H9 (cell line): ENCODE results near the gene C17orf107. TPM values are rescaled to one million over a fixed set of nuclear protein-coding genes. Genes with fewer than 3 reads are reported as not detected.
A peak's percentile ranks its signal among the peaks of the same experiment; 100 is the strongest.

Experiments
- DNase-seq: peaks from one replicate; pipeline ENCODE4 v3.0.0-alpha.2; 2017
- H2AFZ ChIP-seq: one replicate; pipeline ENCODE4 v1.6.1; 2013; ENCODE audit warnings: mild to moderate bottlenecking, low read length, control low read depth, moderate library complexity
- H2AK5ac ChIP-seq: 2 replicates; pipeline ENCODE4 v1.6.1; 2013; ENCODE audit warnings: low read length, control low read depth, mixed read lengths; ENCODE audit not compliant: insufficient read length
- H2BK120ac ChIP-seq: one replicate; pipeline ENCODE4 v1.6.1; 2013; ENCODE audit warnings: low read depth, mild to moderate bottlenecking, low read length, control low read depth, inconsistent platforms; ENCODE audit not compliant: poor library complexity, severe bottlenecking
- H2BK12ac ChIP-seq: 2 replicates; pipeline ENCODE4 v1.6.1; 2013; ENCODE audit warnings: low read length, control low read depth, mixed read lengths, low read depth; ENCODE audit not compliant: insufficient read length
- H2BK15ac ChIP-seq: 2 replicates; pipeline ENCODE4 v1.6.1; 2013; ENCODE audit warnings: low read depth, low read length, control low read depth
- H2BK20ac ChIP-seq: one replicate; pipeline ENCODE4 v1.6.1; 2013; ENCODE audit warnings: low read depth, mild to moderate bottlenecking, low read length, control low read depth, inconsistent platforms; ENCODE audit not compliant: poor library complexity, severe bottlenecking
- H2BK5ac ChIP-seq: 2 replicates; pipeline ENCODE4 v1.6.1; 2013; ENCODE audit warnings: low read length, control low read depth, mixed read lengths; ENCODE audit not compliant: insufficient read length
- H3K14ac ChIP-seq: 2 replicates; pipeline ENCODE4 v1.6.1; 2013; ENCODE audit warnings: low read length, control low read depth; ENCODE audit not compliant: insufficient read depth
- H3K18ac ChIP-seq: 2 replicates; pipeline ENCODE4 v1.6.1; 2013; ENCODE audit warnings: low read depth, mild to moderate bottlenecking, mixed read lengths, low read length, control low read depth; ENCODE audit not compliant: insufficient read length
- H3K23ac ChIP-seq: 2 replicates; pipeline ENCODE4 v1.6.1; 2013; ENCODE audit warnings: low read length, control low read depth, mixed read lengths, low read depth; ENCODE audit not compliant: insufficient read length
- H3K23me2 ChIP-seq: 2 replicates; pipeline ENCODE4 v1.6.1; 2013; ENCODE audit warnings: low read depth, mild to moderate bottlenecking, mixed read lengths, low read length, control low read depth; ENCODE audit not compliant: insufficient read length, poor library complexity, severe bottlenecking
- H3K27ac ChIP-seq: 2 replicates; pipeline ENCODE4 v1.5.1; 2013; ENCODE audit warnings: low read length, control low read depth, mixed read lengths, low read depth; ENCODE audit not compliant: insufficient read length
- H3K27me3 ChIP-seq: 2 replicates; pipeline ENCODE4 v1.6.1; 2013; ENCODE audit warnings: low read length, control low read depth, inconsistent platforms; ENCODE audit not compliant: insufficient read depth
- H3K4ac ChIP-seq: 2 replicates; pipeline ENCODE4 v1.6.1; 2013; ENCODE audit warnings: low read depth, mild to moderate bottlenecking, control low read depth, inconsistent platforms, low read length, moderate library complexity
- H3K4me1 ChIP-seq: 2 replicates; pipeline ENCODE4 v1.6.1; 2013; ENCODE audit warnings: low read length, control low read depth, inconsistent platforms; ENCODE audit not compliant: insufficient read depth
- H3K4me2 ChIP-seq: 2 replicates; pipeline ENCODE4 v1.6.1; 2013; ENCODE audit warnings: low read length, control low read depth, mixed read lengths; ENCODE audit not compliant: insufficient read length, insufficient read depth
- H3K56ac ChIP-seq: 2 replicates; pipeline ENCODE4 v1.6.1; 2013; ENCODE audit warnings: low read depth, mild to moderate bottlenecking, mixed read lengths, low read length, control low read depth; ENCODE audit not compliant: insufficient read length
- H3K79me1 ChIP-seq: 2 replicates; pipeline ENCODE4 v1.6.1; 2013; ENCODE audit warnings: low read depth, mild to moderate bottlenecking, moderate library complexity, low read length, control low read depth, inconsistent platforms; ENCODE audit not compliant: insufficient read depth, poor library complexity, severe bottlenecking
- H3K79me2 ChIP-seq: 2 replicates; pipeline ENCODE4 v1.6.1; 2013; ENCODE audit warnings: low read length, control low read depth, inconsistent platforms; ENCODE audit not compliant: insufficient read depth
- H3K9ac ChIP-seq: 2 replicates; pipeline ENCODE4 v1.6.1; 2013; ENCODE audit warnings: low read length, control low read depth, mixed read lengths; ENCODE audit not compliant: insufficient read length; ENCODE audit errors: extremely low read depth
- H3K9me3 ChIP-seq: one replicate; pipeline ENCODE4 v1.6.1; 2013; ENCODE audit warnings: low read depth, low read length, inconsistent platforms; ENCODE audit not compliant: control insufficient read depth
- H3T11ph ChIP-seq: one replicate; pipeline ENCODE4 v1.6.1; 2013; ENCODE audit warnings: mild to moderate bottlenecking, low read length, control low read depth, inconsistent platforms
- H4K20me1 ChIP-seq: one replicate; pipeline ENCODE4 v1.6.1; 2013; ENCODE audit not compliant: control insufficient read depth, insufficient read length, insufficient read depth
- H4K5ac ChIP-seq: 2 replicates; pipeline ENCODE4 v1.6.1; 2013; ENCODE audit warnings: low read depth, mild to moderate bottlenecking, mixed read lengths, low read length, control low read depth; ENCODE audit not compliant: insufficient read length
- H4K8ac ChIP-seq: replicated peaks from 2 replicates; pipeline ENCODE4 v1.6.1; 2013; ENCODE audit warnings: low read length, control low read depth, mixed read lengths, low read depth; ENCODE audit not compliant: insufficient read length
- H4K91ac ChIP-seq: 2 replicates; pipeline ENCODE4 v1.6.1; 2013; ENCODE audit warnings: low read depth, mild to moderate bottlenecking, moderate library complexity, mixed read lengths, low read length, control low read depth; ENCODE audit not compliant: insufficient read length
- H3K27ac Mint-ChIP-seq, 3 experiments: 2 replicates in 2 of 3; 3 replicates in 1 of 3; pipeline ENCODE4 v1.8.0; 2020 to 2021; ENCODE audit warnings: mixed read lengths in 3 of 3, mild to moderate bottlenecking in 1 of 3, moderate library complexity in 1 of 3
- H3K27me3 Mint-ChIP-seq: 2 replicates; pipeline ENCODE4 v1.8.0; 2021; ENCODE audit warnings: low read depth, mild to moderate bottlenecking, moderate library complexity, mixed read lengths
- H3K36me3 Mint-ChIP-seq, 3 experiments: 2 replicates in 2 of 3; 3 replicates in 1 of 3; pipeline ENCODE4 v1.8.0; 2020 to 2021; ENCODE audit warnings: low read depth in 3 of 3, mixed read lengths in 3 of 3; ENCODE audit not compliant: insufficient read depth in 1 of 3
- H3K4me1 Mint-ChIP-seq, 2 experiments: 2 replicates each; pipeline ENCODE4 v1.8.0; 2020; ENCODE audit warnings: mixed read lengths in 2 of 2
- H3K4me3 Mint-ChIP-seq, 2 experiments: 2 replicates in 1 of 2; 3 replicates in 1 of 2; pipeline ENCODE4 v1.8.0; 2020 to 2021; ENCODE audit warnings: mild to moderate bottlenecking in 2 of 2, mixed read lengths in 2 of 2, moderate library complexity in 1 of 2
- H3K9me3 Mint-ChIP-seq, 2 experiments: 2 replicates in 1 of 2; 3 replicates in 1 of 2; pipeline ENCODE4 v1.8.0; 2020; ENCODE audit warnings: mild to moderate bottlenecking in 2 of 2, mixed read lengths in 2 of 2, moderate library complexity in 1 of 2
- CTCF ChIP-seq: fragments of 200-600 bp; sonication (generic); conservative IDR thresholded peaks from 3 replicates; pipeline ENCODE4 v1.8.0; 2021; ENCODE audit warnings: antibody characterized with exemption, mild to moderate bottlenecking
- WGBS: extraction: QIAGEN DNeasy Blood & Tissue Kit; methylation state at CpG from one replicate; pipeline ENCODE4 v1.1.7; 2013; ENCODE audit warnings: missing lambda C conversion rate, low lambda C conversion rate, mixed read lengths; ENCODE audit not compliant: insufficient read length; ENCODE audit errors: extremely low coverage; 5-methylcytosine and 5-hydroxymethylcytosine counted together
- total RNA-seq: library from RNA; stranded (reverse); gene quantifications from 2 replicates; pipeline ENCODE4 v1.2.1, GENCODE V29; 2021

The C17orf107 gene
- total RNA-seq, 1 experiment from 2014 or later, result 4.4 TPM

DNA sequence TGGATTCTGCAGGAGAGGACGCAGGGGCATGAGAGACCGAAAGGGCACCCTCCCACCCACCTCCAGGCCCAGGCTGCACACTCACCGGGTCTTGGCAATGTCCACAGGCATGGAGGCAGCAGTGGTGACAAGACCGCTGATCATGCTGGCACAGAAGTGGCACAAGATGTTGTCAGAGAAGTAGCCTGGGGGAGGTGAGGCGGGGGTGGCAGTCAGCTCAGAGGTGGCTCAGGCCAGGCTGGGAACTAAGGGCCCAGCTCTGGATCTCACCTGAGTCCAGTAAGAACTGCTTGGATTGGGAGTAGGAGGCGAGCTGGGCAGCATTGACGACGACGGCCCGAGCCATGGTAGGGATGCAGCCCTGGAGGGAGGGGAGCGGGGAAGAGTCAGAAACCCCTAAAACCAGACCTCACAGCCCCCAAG lies 38.7 kb downstream of the C17orf107 start:
- no peak overlapping the region for H3K4me2 ChIP-seq
- no peak overlapping the region for H3K23ac ChIP-seq
- H3K36me3 Mint-ChIP-seq, result peaks cover 23 to 59% (median 44%) of the 10 kb centered on the region in 3 experiments

More for the DNA sequence above, 38.7 kb downstream of the C17orf107 start:
- H2AFZ ChIP-seq, result no peak overlapping the region
- H3K27me3 Mint-ChIP-seq, result peaks cover 1% of the 10 kb centered on the region
- H3K18ac ChIP-seq, result no peak overlapping the region
- H3K4me1 Mint-ChIP-seq, result peaks cover 32 to 42% of the 10 kb centered on the region in 2 experiments
- no peaks in the 10 kb centered on the region; a peak in 1 of 5 replicates for H3K9me3 Mint-ChIP-seq
- H3K9me3 ChIP-seq, result no peaks in the 10 kb centered on the region
- H4K20me1 ChIP-seq, result peaks cover 7% of the 10 kb centered on the region
- H3K27ac Mint-ChIP-seq, result 0 out of 7 replicates have a peak overlapping the region, but pooled peaks of 1 of the 3 experiments have one; percentile 44
- H3K9ac ChIP-seq, result no peak overlapping the region
- no peak overlapping the region for H3K56ac ChIP-seq
- H3K14ac ChIP-seq, result no peak overlapping the region
- H4K8ac ChIP-seq, result no peak overlapping the region
- H3K23me2 ChIP-seq, result peaks cover 17% of the 10 kb centered on the region
- H2BK5ac ChIP-seq, result no peak overlapping the region
- no peak overlapping the region for H4K91ac ChIP-seq
- H4K5ac ChIP-seq, result no peak overlapping the region
- H3K4me1 ChIP-seq, result no peaks in the 10 kb centered on the region
- no peak overlapping the region for H2AK5ac ChIP-seq
- no peak for TF ChIP-seq CTCF
- no peak for DNase-seq
- no peak overlapping the region for H3T11ph ChIP-seq
- WGBS, result no CpG with 5 or more reads among the region's 11 CpGs
- no peak overlapping the region for H2BK20ac ChIP-seq
- no peak overlapping the region for H3K4ac ChIP-seq
- no peak overlapping the region for H2BK120ac ChIP-seq
- peaks cover 5% of the 10 kb centered on the region for H3K79me1 ChIP-seq
- no peak overlapping the region for H3K27ac ChIP-seq
- H3K79me2 ChIP-seq, result peaks cover 6% of the 10 kb centered on the region; the same call in 1 of the 2 replicates
- H2BK12ac ChIP-seq, result no peak overlapping the region
- H3K4me3 Mint-ChIP-seq, result peak overlapping the region; percentile 95 to 98
- H2BK15ac ChIP-seq, result no peak overlapping the region
- H3K27me3 ChIP-seq, result no peaks in the 10 kb centered on the region
